GM23338 (cell line): ENCODE results near the gene LDLRAD3. TPM values are rescaled to one million over a fixed set of nuclear protein-coding genes. Genes with fewer than 3 reads are reported as not detected.

Experiments used
- ATAC-seq: fragments of 200-7000 bp; cut with Tn5 transposase; 3 replicates; pipeline ENCODE4 v1.9.1; 2020
- DNase-seq: peaks from one replicate; pipeline ENCODE4 v3.0.0-alpha.2; 2015; ENCODE audit warnings: low spot score
- H2AFZ ChIP-seq: fragments of 200-600 bp; sonication (generic); 2 replicates; pipeline ENCODE4 v1.8.0; 2016; ENCODE audit warnings: antibody characterized with exemption, mild to moderate bottlenecking, moderate library complexity
- H3F3A ChIP-seq: fragments of 200-600 bp; sonication (generic); replicated peaks from 2 replicates; pipeline ENCODE4 v1.8.0; 2017; ENCODE audit warnings: antibody characterized with exemption, mixed run types, low read depth
- H3K27ac ChIP-seq: fragments of 200-600 bp; sonication (generic); 2 replicates; pipeline ENCODE4 v1.6.1; 2016; ENCODE audit warnings: low read depth
- H3K27me3 ChIP-seq: fragments of 200-600 bp; sonication (generic); 2 replicates; pipeline ENCODE4 v1.8.0; 2016; ENCODE audit warnings: mild to moderate bottlenecking, mixed run types, moderate library complexity; ENCODE audit not compliant: insufficient read depth
- H3K36me3 ChIP-seq: fragments of 200-600 bp; sonication (generic); 2 replicates; pipeline ENCODE4 v1.8.0; 2016; ENCODE audit warnings: mild to moderate bottlenecking; ENCODE audit not compliant: insufficient read depth
- H3K4me1 ChIP-seq: fragments of 200-600 bp; sonication (generic); 2 replicates; pipeline ENCODE4 v1.8.0; 2016; ENCODE audit warnings: mild to moderate bottlenecking, moderate library complexity; ENCODE audit not compliant: insufficient read depth
- H3K4me2 ChIP-seq: fragments of 200-600 bp; sonication (generic); 2 replicates; pipeline ENCODE4 v1.7.1; 2017; ENCODE audit warnings: mixed run types
- H3K4me3 ChIP-seq: fragments of 200-600 bp; sonication (generic); 2 replicates; pipeline ENCODE4 v1.6.1; 2016; ENCODE audit warnings: mixed run types
- H3K79me2 ChIP-seq: fragments of 200-600 bp; sonication (generic); replicated peaks from 2 replicates; pipeline ENCODE4 v1.8.0; 2017; ENCODE audit warnings: mild to moderate bottlenecking; ENCODE audit not compliant: insufficient read depth
- H3K9me2 ChIP-seq: fragments of 200-600 bp; sonication (generic); 2 replicates; pipeline ENCODE4 v1.8.0; 2017; ENCODE audit not compliant: insufficient read depth
- H4K20me1 ChIP-seq: fragments of 200-600 bp; sonication (generic); replicated peaks from 2 replicates; pipeline ENCODE4 v1.8.0; 2017; ENCODE audit warnings: mild to moderate bottlenecking; ENCODE audit not compliant: insufficient read depth
- H3K27ac Mint-ChIP-seq: 2 replicates; pipeline ENCODE4 v1.8.0; 2020; ENCODE audit warnings: inconsistent platforms, mild to moderate bottlenecking, moderate library complexity, mixed read lengths
- H3K27me3 Mint-ChIP-seq: 3 replicates; pipeline ENCODE4 v1.8.0; 2022; ENCODE audit warnings: low read depth, mild to moderate bottlenecking, moderate library complexity, mixed read lengths, inconsistent platforms; ENCODE audit not compliant: insufficient read depth, poor library complexity
- H3K36me3 Mint-ChIP-seq: 3 replicates; pipeline ENCODE4 v1.8.0; 2021; ENCODE audit warnings: low read depth, mild to moderate bottlenecking, inconsistent platforms, moderate library complexity, mixed read lengths
- H3K4me1 Mint-ChIP-seq: 3 replicates; pipeline ENCODE4 v1.8.0; 2020; ENCODE audit warnings: mild to moderate bottlenecking, inconsistent platforms, mixed read lengths
- H3K4me3 Mint-ChIP-seq: 3 replicates; pipeline ENCODE4 v1.8.0; 2021; ENCODE audit warnings: moderate library complexity, mild to moderate bottlenecking, inconsistent platforms, mixed read lengths
- H3K9me3 Mint-ChIP-seq: 3 replicates; pipeline ENCODE4 v1.8.0; 2020; ENCODE audit warnings: moderate library complexity, mild to moderate bottlenecking, inconsistent platforms, mixed read lengths
- CREB1 ChIP-seq: fragments of 250-450 bp; sonication (Bioruptor Pico); IDR thresholded peaks from 2 replicates; pipeline ENCODE4 v1.5.0; 2020; ENCODE audit warnings: low read depth, mild to moderate bottlenecking, moderate library complexity
- EZH2 ChIP-seq: fragments of 200-600 bp; sonication (generic); IDR thresholded peaks from one replicate; pipeline ENCODE4 v1.8.0; 2017; ENCODE audit warnings: antibody characterized with exemption, mild to moderate bottlenecking, low read depth; ENCODE audit not compliant: unreplicated experiment
- EZH2phosphoT487 ChIP-seq: fragments of 200-600 bp; sonication (generic); IDR thresholded peaks from one replicate; pipeline ENCODE4 v1.8.1; 2018; ENCODE audit warnings: antibody characterized with exemption; ENCODE audit not compliant: unreplicated experiment
- JUNB ChIP-seq: IDR thresholded peaks from one replicate; pipeline ENCODE4 v1.6.1; 2016; ENCODE audit warnings: antibody characterized with exemption; ENCODE audit not compliant: unreplicated experiment
- NANOG ChIP-seq: IDR thresholded peaks from 2 replicates; pipeline ENCODE4 v1.6.1; 2016; ENCODE audit warnings: antibody characterized with exemption, borderline replicate concordance
- POLR2AphosphoS5 ChIP-seq: IDR thresholded peaks from 2 replicates; pipeline ENCODE4 v1.6.1; 2016; ENCODE audit warnings: antibody characterized with exemption, low read depth
- STAT1 ChIP-seq: IDR thresholded peaks from one replicate; pipeline ENCODE4 v1.6.1; 2016; ENCODE audit warnings: antibody characterized with exemption; ENCODE audit not compliant: unreplicated experiment
- ZNF114 ChIP-seq: fragments of 250-450 bp; sonication (Bioruptor Pico); IDR thresholded peaks from 2 replicates; pipeline ENCODE4 v1.5.0; 2020; ENCODE audit warnings: mild to moderate bottlenecking, moderate library complexity
- ZNF331 ChIP-seq: fragments of 250-450 bp; sonication (Bioruptor Pico); IDR thresholded peaks from 2 replicates; pipeline ENCODE4 v1.5.0; 2020; ENCODE audit warnings: low read depth, mild to moderate bottlenecking, moderate library complexity
- polyA plus RNA-seq: library from polyadenylated mRNA; unstranded; fragments of >200 nt; fragmentation: Nextera tagmentation; extraction: Ambion mirVana; gene quantifications from 2 replicates; pipeline ENCODE4 v1.2.1, GENCODE V29; 2016
- total RNA-seq: library from RNA; depleted of rRNA; stranded (reverse); fragments of >200 nt; shearing (Covaris generic); gene quantifications from 2 replicates; pipeline ENCODE4 v1.2.3, GENCODE V29; 2014
- TF ChIP-seq, protein P1 (sequence below): IDR thresholded peaks from one replicate; pipeline ENCODE4 v1.6.1; 2018; ENCODE audit warnings: antibody characterized with exemption; ENCODE audit not compliant: unreplicated experiment
- TF ChIP-seq, protein P2 (sequence below): IDR thresholded peaks from 2 replicates; pipeline ENCODE4 v1.6.1; 2016; ENCODE audit warnings: antibody characterized with exemption
- TF ChIP-seq, protein P3 (sequence below), 2 experiments: fragments of 200-600 bp in 1 of 2; sonication (generic) in 1 of 2; conservative IDR thresholded peaks; 2 replicates each; pipeline versions ENCODE4 v1.5.1 to v1.6.1; 2016 to 2017; ENCODE audit warnings: antibody characterized with exemption in 2 of 2, low read depth in 2 of 2, mild to moderate bottlenecking in 2 of 2, moderate library complexity in 1 of 2
- TF ChIP-seq, protein P4 (sequence below): fragments of 250-450 bp; sonication (Bioruptor Pico); IDR thresholded peaks from 2 replicates; pipeline ENCODE4 v1.5.0; 2020; ENCODE audit warnings: mild to moderate bottlenecking, moderate library complexity

LDLRAD3 gene
- total and polyA plus RNA-seq, 2 experiments from 2014 or later: 8.5 to 19.4 TPM

DNA sequence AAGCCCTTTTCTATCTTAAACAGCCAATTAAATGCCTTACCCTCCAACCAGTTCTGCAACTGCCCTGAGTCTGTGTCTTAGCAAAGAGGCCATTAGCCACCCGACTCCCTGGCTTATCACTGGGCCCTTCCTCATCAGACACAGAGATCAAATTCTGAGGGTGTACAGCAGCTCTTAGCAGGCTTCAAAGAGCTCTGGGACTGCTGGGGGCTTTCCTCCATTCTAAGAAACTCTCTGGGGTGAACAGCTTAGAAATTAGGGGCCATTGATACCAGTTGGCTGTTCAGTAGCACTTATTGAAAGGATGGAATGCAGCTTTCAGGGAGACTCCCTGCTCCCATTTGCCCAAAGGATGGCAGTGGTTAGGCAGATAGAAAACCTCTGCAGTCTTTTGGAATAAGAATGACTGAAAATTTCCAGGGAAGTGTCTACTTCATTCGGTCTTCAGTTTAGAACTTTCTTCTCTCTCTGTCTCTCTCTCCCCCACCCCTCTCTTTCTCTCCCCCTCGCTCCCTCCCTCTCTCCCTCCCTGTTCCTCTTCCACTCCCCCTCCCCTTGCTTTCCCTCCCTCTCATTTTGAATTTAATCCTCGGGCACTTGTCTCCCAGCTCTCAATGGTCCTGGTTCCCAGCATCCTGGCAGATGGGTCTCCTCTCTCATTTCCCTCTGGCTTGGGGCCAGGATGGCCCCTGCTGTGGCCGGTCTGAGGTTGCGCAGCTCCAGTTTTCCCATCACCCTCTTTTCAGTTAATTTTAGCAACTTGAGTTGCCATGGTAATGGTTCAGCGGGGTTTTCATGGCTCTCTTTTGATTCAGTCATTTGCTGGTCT, 268.9 kb downstream of the LDLRAD3 start:
- Mint-ChIP-seq H3K27me3 (peaks cover 2% of the 10 kb centered on the region), H3K27ac (0 out of 2 replicates have a peak overlapping the region, but pooled peaks have one; percentile 39), H3K4me1 (peaks cover 19% of the 10 kb centered on the region), H3K36me3 (no peaks in the 10 kb centered on the region; the same call in 2 of the 3 replicates), H3K4me3 (no peak overlapping the region), H3K9me3 (no peaks in the 10 kb centered on the region)
- Histone ChIP-seq H3K9me2 (no peaks in the 10 kb centered on the region), H3K4me3 (no peak overlapping the region), H4K20me1 (no peaks in the 10 kb centered on the region), H3K4me2 (no peak overlapping the region), H3F3A (no peaks in the 10 kb centered on the region), H3K79me2 (no peaks in the 10 kb centered on the region), H3K27ac (no peak overlapping the region), H3K36me3 (no peaks in the 10 kb centered on the region), H3K4me1 (peaks cover 4% of the 10 kb centered on the region; the same call in 1 of the 2 replicates), H3K27me3 (no peaks in the 10 kb centered on the region), H2AFZ (no peak overlapping the region)
- peak; percentile 37 for ATAC-seq
- no peak for DNase-seq
- no peak for TF ChIP-seq POLR2AphosphoS5
- TF ChIP-seq, protein P1, sequence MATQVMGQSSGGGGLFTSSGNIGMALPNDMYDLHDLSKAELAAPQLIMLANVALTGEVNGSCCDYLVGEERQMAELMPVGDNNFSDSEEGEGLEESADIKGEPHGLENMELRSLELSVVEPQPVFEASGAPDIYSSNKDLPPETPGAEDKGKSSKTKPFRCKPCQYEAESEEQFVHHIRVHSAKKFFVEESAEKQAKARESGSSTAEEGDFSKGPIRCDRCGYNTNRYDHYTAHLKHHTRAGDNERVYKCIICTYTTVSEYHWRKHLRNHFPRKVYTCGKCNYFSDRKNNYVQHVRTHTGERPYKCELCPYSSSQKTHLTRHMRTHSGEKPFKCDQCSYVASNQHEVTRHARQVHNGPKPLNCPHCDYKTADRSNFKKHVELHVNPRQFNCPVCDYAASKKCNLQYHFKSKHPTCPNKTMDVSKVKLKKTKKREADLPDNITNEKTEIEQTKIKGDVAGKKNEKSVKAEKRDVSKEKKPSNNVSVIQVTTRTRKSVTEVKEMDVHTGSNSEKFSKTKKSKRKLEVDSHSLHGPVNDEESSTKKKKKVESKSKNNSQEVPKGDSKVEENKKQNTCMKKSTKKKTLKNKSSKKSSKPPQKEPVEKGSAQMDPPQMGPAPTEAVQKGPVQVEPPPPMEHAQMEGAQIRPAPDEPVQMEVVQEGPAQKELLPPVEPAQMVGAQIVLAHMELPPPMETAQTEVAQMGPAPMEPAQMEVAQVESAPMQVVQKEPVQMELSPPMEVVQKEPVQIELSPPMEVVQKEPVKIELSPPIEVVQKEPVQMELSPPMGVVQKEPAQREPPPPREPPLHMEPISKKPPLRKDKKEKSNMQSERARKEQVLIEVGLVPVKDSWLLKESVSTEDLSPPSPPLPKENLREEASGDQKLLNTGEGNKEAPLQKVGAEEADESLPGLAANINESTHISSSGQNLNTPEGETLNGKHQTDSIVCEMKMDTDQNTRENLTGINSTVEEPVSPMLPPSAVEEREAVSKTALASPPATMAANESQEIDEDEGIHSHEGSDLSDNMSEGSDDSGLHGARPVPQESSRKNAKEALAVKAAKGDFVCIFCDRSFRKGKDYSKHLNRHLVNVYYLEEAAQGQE: no peak
- TF ChIP-seq NANOG: no peak
- no peak for TF ChIP-seq ZNF114 (CRISPR knock-in tag)
- TF ChIP-seq, protein P2, sequence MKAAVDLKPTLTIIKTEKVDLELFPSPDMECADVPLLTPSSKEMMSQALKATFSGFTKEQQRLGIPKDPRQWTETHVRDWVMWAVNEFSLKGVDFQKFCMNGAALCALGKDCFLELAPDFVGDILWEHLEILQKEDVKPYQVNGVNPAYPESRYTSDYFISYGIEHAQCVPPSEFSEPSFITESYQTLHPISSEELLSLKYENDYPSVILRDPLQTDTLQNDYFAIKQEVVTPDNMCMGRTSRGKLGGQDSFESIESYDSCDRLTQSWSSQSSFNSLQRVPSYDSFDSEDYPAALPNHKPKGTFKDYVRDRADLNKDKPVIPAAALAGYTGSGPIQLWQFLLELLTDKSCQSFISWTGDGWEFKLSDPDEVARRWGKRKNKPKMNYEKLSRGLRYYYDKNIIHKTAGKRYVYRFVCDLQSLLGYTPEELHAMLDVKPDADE: no peak
- TF ChIP-seq JUNB: no peak
- TF ChIP-seq CREB1 (CRISPR knock-in tag): no peak
- no peak for TF ChIP-seq EZH2phosphoT487
- TF ChIP-seq EZH2: no peak
- no peak for TF ChIP-seq STAT1
- TF ChIP-seq, protein P3, sequence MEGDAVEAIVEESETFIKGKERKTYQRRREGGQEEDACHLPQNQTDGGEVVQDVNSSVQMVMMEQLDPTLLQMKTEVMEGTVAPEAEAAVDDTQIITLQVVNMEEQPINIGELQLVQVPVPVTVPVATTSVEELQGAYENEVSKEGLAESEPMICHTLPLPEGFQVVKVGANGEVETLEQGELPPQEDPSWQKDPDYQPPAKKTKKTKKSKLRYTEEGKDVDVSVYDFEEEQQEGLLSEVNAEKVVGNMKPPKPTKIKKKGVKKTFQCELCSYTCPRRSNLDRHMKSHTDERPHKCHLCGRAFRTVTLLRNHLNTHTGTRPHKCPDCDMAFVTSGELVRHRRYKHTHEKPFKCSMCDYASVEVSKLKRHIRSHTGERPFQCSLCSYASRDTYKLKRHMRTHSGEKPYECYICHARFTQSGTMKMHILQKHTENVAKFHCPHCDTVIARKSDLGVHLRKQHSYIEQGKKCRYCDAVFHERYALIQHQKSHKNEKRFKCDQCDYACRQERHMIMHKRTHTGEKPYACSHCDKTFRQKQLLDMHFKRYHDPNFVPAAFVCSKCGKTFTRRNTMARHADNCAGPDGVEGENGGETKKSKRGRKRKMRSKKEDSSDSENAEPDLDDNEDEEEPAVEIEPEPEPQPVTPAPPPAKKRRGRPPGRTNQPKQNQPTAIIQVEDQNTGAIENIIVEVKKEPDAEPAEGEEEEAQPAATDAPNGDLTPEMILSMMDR (conservative IDR thresholded peaks at IDR 0.05; ENCODE audit: low read depth in 2 of 2): no peak
- TF ChIP-seq, protein P4, sequence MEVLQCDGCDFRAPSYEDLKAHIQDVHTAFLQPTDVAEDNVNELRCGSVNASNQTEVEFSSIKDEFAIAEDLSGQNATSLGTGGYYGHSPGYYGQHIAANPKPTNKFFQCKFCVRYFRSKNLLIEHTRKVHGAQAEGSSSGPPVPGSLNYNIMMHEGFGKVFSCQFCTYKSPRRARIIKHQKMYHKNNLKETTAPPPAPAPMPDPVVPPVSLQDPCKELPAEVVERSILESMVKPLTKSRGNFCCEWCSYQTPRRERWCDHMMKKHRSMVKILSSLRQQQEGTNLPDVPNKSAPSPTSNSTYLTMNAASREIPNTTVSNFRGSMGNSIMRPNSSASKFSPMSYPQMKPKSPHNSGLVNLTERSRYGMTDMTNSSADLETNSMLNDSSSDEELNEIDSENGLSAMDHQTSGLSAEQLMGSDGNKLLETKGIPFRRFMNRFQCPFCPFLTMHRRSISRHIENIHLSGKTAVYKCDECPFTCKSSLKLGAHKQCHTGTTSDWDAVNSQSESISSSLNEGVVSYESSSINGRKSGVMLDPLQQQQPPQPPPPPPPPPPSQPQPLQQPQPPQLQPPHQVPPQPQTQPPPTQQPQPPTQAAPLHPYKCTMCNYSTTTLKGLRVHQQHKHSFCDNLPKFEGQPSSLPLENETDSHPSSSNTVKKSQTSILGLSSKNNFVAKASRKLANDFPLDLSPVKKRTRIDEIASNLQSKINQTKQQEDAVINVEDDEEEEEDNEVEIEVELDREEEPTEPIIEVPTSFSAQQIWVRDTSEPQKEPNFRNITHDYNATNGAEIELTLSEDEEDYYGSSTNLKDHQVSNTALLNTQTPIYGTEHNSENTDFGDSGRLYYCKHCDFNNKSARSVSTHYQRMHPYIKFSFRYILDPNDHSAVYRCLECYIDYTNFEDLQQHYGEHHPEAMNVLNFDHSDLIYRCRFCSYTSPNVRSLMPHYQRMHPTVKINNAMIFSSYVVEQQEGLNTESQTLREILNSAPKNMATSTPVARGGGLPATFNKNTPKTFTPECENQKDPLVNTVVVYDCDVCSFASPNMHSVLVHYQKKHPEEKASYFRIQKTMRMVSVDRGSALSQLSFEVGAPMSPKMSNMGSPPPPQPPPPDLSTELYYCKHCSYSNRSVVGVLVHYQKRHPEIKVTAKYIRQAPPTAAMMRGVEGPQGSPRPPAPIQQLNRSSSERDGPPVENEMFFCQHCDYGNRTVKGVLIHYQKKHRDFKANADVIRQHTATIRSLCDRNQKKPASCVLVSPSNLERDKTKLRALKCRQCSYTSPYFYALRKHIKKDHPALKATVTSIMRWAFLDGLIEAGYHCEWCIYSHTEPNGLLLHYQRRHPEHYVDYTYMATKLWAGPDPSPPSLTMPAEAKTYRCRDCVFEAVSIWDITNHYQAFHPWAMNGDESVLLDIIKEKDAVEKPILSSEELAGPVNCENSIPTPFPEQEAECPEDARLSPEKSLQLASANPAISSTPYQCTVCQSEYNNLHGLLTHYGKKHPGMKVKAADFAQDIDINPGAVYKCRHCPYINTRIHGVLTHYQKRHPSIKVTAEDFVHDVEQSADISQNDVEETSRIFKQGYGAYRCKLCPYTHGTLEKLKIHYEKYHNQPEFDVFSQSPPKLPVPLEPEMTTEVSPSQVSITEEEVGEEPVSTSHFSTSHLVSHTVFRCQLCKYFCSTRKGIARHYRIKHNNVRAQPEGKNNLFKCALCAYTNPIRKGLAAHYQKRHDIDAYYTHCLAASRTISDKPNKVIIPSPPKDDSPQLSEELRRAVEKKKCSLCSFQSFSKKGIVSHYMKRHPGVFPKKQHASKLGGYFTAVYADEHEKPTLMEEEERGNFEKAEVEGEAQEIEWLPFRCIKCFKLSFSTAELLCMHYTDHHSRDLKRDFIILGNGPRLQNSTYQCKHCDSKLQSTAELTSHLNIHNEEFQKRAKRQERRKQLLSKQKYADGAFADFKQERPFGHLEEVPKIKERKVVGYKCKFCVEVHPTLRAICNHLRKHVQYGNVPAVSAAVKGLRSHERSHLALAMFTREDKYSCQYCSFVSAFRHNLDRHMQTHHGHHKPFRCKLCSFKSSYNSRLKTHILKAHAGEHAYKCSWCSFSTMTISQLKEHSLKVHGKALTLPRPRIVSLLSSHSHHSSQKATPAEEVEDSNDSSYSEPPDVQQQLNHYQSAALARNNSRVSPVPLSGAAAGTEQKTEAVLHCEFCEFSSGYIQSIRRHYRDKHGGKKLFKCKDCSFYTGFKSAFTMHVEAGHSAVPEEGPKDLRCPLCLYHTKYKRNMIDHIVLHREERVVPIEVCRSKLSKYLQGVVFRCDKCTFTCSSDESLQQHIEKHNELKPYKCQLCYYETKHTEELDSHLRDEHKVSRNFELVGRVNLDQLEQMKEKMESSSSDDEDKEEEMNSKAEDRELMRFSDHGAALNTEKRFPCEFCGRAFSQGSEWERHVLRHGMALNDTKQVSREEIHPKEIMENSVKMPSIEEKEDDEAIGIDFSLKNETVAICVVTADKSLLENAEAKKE (CRISPR knock-in tag): no peak
- no peak for TF ChIP-seq ZNF331
